HG03575 (cell line): ENCODE data around the gene RNF217.

Experiments
- ATAC-seq: cut with Tn5 transposase; IDR thresholded peaks from one replicate; pipeline ENCODE4 v1.9.1; 2021; ENCODE audit not compliant: unreplicated experiment, insufficient number of reproducible peaks, low FRiP score; ENCODE audit errors: extremely low read depth

The RNF217 gene

GRCh38 chr6:125075741-125076481 is 113.7 kb downstream of the RNF217 start:
- ATAC-seq: no peak

GRCh38 chr6:125076482-125076742 is 114.2 kb downstream of the RNF217 start:
- no peak for ATAC-seq

DNA sequence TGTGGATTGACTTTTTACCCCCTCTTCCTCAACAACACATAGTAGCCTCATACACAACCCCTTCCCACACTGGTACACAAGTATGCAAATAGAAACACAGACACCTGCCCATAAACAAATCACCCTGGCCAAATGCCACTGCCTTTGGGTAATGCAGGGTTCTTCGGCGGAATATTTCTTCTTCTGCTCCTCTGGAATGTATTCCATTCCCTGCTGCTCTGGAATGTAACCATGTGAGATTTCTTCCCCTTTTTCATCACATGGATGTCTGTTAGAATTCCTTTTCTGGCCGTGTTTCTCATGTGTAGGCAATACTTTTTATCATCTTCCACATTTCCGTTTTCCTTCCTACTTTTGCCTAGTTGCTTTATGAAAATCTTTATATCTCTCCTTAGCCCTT is 115.2 kb downstream of the RNF217 start:
- ATAC-seq: no peak

DNA sequence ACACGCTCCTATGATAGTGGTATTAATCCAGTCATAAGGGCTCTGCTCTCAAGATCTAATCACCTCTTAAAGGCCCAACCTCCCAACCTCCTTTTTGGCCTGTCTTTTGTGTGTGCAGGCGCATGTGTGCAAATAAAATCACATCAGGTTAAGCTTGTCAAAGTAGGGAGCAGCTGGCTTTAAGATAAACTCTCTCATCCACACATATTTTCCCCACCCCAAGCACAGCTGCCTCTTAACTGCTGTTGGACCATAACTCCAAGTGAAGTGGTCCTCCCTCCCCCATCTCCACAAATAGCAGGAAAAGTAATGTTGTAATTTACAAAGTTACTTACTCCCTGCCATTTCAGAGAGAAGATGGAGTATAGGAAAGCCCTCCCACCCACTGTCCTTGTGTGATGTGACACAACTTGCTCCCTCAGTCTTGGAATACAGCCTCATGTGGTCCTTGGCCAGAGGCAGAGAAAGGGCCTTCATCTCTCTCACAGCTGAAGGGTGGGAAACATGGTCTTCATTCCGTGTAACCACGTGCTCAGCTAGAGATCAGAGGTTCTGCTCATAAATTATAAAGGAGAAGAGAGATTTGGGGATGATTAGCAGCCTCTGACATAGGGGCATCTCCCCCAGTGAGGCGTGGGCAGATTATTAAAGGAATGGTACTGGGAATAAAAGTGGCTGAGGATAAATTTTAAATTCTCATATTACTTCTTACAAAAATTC is 116.5 kb downstream of the RNF217 start:
- no peak for ATAC-seq

- ATAC-seq: no peak
Measured at GRCh38 chr6:125082908-125083683, 120.9 kb downstream of the RNF217 start.

GRCh38 chr6:125083684-125083990 is 121.4 kb downstream of the RNF217 start:
- ATAC-seq: no peak

- no peak for ATAC-seq
Measured at GRCh38 chr6:125086716-125087115, 124.5 kb downstream of the RNF217 start.

- ATAC-seq: no peak
Measured at GRCh38 chr6:125088963-125089362, 126.7 kb downstream of the RNF217 start.

DNA sequence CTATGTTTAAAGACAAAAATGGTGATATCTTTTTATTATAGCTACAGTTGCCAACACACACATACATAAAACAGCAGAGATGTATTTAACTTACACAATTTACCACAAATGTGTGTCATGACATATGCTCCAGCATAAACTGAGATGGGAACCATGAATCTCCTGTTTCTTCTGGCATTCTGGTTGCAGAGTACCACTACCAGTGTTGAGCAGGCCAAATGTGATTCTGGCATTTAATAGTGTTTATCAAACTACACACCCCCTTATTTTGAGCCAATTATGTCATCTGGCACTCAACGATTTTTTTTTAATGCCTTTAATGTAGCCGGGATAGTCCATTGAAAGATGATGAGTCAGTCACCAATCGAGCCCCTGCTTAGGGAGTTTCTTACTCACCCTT is 132.3 kb downstream of the RNF217 start:
- ATAC-seq: no peak

- no peak for ATAC-seq
Measured at GRCh38 chr6:125095580-125096301, 133.5 kb downstream of the RNF217 start.

DNA sequence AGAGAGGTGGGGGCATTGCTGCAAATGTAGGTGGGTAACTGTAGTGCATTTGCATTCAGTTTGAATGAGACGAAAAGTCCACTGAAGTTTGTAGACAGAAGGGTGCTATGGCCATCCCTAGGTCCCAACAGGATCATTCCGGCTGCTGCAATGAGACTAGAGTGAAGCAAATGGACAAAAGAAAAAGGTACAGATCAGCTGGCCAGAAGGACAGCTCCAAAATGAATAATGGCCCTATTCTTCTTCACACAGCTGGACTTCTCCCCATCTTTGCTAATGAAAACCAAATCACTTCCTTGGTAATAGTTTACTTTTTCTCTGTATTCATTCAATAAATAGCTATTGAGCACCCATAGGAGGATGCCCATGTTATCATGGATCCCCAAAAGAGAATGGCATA is 134.9 kb downstream of the RNF217 start:
- ATAC-seq: no peak

DNA sequence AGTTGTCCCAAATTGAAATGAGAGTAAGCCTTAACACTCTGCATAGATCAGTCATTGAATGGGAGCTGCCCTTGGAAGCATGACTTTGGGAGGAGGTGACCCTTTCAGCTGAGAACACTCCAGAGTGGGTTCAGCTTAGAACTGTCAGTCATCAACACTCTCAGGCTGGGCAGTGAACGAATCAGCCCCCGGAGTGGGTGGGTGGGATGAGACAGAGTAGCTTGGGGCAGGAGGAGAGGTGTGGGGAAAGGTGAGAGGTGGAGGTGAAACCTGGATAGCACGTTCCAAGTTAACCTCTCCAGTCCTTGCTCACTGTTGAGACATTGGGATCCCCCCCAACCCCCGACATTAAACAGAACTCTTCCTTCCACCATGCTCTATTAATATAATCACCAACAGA is 136.0 kb downstream of the RNF217 start:
- ATAC-seq: no peak

DNA sequence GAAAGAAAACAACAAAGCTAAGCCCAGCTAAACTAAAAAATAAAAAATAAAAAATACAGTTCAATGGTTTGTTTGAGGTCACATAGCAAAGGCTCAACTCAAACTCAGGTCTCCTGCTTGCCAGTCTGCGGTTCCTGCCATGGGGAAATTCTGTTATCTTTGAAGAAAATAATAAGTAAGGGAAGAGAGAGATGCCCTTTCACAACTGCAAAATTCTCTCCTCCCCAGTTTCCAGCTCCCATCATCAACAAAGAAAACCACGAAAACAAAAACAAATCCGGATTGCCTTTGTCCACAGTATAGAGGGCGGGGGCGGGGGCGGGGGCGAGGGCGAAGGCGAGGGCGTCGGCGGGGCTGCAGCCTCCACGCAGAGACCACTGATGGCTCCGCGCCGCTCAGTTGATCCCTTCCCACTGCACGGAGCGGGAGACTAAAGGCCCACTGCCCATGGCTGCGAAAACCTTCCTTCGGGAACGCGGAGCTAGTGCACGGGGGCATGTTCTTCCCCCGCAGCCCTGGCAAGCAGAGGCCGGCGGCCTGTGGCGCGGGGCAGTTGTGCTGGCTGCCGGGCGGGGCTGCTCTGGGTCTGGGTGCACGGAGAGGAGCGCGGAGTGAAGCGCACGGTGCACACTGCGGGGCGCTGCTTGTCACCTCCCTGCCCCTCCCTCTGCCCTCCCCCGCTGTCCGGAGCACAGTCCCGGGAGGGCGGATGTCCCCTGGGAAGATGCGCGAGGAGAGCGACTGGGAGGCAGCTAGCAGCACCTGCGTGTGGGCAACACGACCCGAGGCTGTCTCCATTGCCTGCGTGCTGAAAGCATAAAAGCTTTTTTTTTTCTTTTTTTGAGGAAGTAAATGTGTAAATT is 137.2 kb downstream of the RNF217 start:
- no peak for ATAC-seq

- ATAC-seq: no peak
Measured at GRCh38 chr6:125100074-125100652, 137.9 kb downstream of the RNF217 start.

DNA sequence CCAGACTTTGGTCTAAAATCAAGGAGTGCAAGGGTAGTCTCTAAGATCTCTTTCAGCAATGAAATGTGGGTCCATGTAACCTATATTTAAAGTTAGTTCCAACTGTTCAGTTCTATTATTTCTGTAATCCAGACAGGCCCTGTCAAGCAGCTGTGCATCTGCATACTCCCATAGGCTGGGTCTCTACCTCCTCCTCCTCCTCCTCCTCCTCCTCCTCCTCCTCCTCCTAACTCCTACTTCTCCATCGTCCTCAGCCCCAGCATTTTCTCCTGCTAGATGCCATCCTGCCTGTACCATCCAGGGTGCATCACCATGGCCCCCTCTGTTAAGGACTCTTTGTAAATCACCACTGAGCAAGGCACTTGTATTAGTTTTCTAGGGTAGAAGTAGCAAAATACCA is 138.9 kb downstream of the RNF217 start:
- no peak for ATAC-seq

GRCh38 chr6:125101631-125102030 is 139.4 kb downstream of the RNF217 start:
- no peak for ATAC-seq

DNA sequence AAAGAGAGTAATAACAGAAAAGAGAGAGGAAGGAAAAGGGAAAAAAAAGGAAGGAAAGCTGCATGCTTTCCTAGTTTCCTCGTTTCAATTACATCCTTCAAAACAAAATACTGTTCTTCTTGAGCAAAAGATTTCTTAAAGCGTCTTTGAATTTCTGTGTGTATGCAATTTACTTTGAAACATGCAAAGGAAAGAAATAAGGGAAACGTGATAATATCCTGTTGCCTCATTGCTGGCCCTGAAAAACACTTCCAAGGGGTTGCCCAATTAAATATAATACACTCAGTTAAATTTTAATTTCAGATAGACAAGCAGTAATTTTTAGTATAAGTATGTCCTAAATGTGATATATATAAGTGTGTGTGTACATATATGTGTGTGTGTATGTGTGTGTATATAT is 140.2 kb downstream of the RNF217 start:
- ATAC-seq: no peak

- no peak for ATAC-seq
Measured at GRCh38 chr6:125102891-125103290, 140.7 kb downstream of the RNF217 start.

GRCh38 chr6:125104425-125104824 is 142.2 kb downstream of the RNF217 start:
- no peak for ATAC-seq
